Heart right ventricle (tissue), 16 donors: ENCODE results near the gene LMF2. TPM values are rescaled to one million over a fixed set of nuclear protein-coding genes. Genes with fewer than 3 reads are reported as not detected.

Experiments used
- ATAC-seq, 8 donors: fragments of 200-7000 bp; cut with Tn5 transposase; one replicate each; pipeline ENCODE4 v1.9.1; 2020; ENCODE audit warnings: mild to moderate bottlenecking in 8 of 8, moderate library complexity in 8 of 8, moderate number of reproducible peaks in 1 of 8
- DNase-seq, 2 donors: peaks; one replicate each; pipeline ENCODE4 v3.0.0-alpha.2; 2020
- H3K27ac ChIP-seq, 10 donors: fragments of 200-600 bp; sonication (generic) in 2 of 10; one replicate each; pipeline versions ENCODE4 v1.5.0 to v1.8.0; 2020 to 2022; ENCODE audit warnings: mild to moderate bottlenecking in 3 of 10
- H3K27me3 ChIP-seq, 7 donors: fragments of 200-600 bp; one replicate each; pipeline ENCODE4 v1.8.0; 2021 to 2022; ENCODE audit warnings: mild to moderate bottlenecking in 2 of 7
- H3K36me3 ChIP-seq, 9 donors: fragments of 200-600 bp; sonication (generic) in 1 of 9; one replicate each; pipeline versions ENCODE4 v1.5.0 to v1.8.0; 2020 to 2022; ENCODE audit warnings: mild to moderate bottlenecking in 2 of 9
- H3K4me1 ChIP-seq, 9 donors: fragments of 200-600 bp; sonication (generic) in 1 of 9; one replicate each; pipeline versions ENCODE4 v1.5.0 to v1.8.0; 2020 to 2022; ENCODE audit warnings: mild to moderate bottlenecking in 4 of 9
- H3K4me3 ChIP-seq, 10 donors: fragments of 200-600 bp; sonication (generic) in 2 of 10; one replicate each; pipeline versions ENCODE4 v1.5.0 to v1.8.0; 2020 to 2022; ENCODE audit warnings: mild to moderate bottlenecking in 7 of 10, moderate library complexity in 2 of 10
- H3K9me3 ChIP-seq, 11 donors: fragments of 200-600 bp in 10 of 11; sonication (generic) in 2 of 11; one replicate each; pipeline versions ENCODE4 v1.5.0 to v1.8.0; 2013 to 2022; ENCODE audit warnings: mild to moderate bottlenecking in 2 of 11, control low read depth in 1 of 11, moderate library complexity in 1 of 11
- WGBS, 2 donors: extraction: QIAGEN DNeasy Blood & Tissue Kit; methylation state at CpG; one replicate each; pipeline ENCODE4 v1.1.7; 2013; ENCODE audit warnings: inconsistent platforms in 1 of 2; 5-methylcytosine and 5-hydroxymethylcytosine counted together
- intact Hi-C, 10 donors: fragments of 100-400 bp; cut with DNase I; formaldehyde crosslinking; loops; one replicate each; pipeline versions ENCODE4 v1.11.1 to v1.14.2; 2022
- polyA plus RNA-seq, 2 donors: library from polyadenylated mRNA; stranded (reverse); fragments of 200-250 nt; gene quantifications; one replicate each; pipeline ENCODE4 v1.2.3, GENCODE V29; 2013
- total RNA-seq, 10 donors: library from RNA; stranded (reverse); fragmentation: NEBNext Ultra II Directional in 3 of 10; extraction: Animal tissue kit (Norgen Biotek cat#: 25700) in 3 of 10; gene quantifications; one replicate each; pipeline versions ENCODE4 v1.2.1 to v1.2.4, GENCODE V29; 2021 to 2023
- TF ChIP-seq, protein P1 (sequence below), 9 donors: fragments of 200-600 bp; sonication (generic) in 2 of 9; IDR thresholded peaks; one replicate each; pipeline versions ENCODE4 v1.5.0 to v1.8.0; 2021 to 2022; ENCODE audit warnings: antibody characterized with exemption in 9 of 9, mild to moderate bottlenecking in 5 of 9, moderate library complexity in 1 of 9
- donor health status: Arrhythmogenic right ventricular cardiomyopathy.
- donor health status: ischemic (EF 13 %, LVEDD 7.1; RV severe dilation, severe dysfunction).
- donor health status: healthy with polysubstance abuse.
- donor health status: DM: no; HTN: yes; CAD: no.
- donor health status: DM: no; HTN: no; CAD: no.
- donor health status: ischemic (EF 25% LVEDD 6.9; RV normal size, moderate dysfunction).
- donor health status: ischemic (EF 25% LVEDD 5.7; RV mildly dilated, moderate dysfunction).
- donor health status: healthy.
- donor health status: DM: yes; HTN: yes; CAD: no.
- donor health status: Ischemic cardiomyopathy.
- donor health status: ischemic (EF 35%, LVEDD 5.7; RV mildly dilated, moderate dysfunction).
- donor health status: nonischemic (EF 11% LVEDD 7.7; RV severe dilation, severe dysfunction).
- donor health status: DM: yes; HTN: yes; CAD: no.
- donor health status: PGD.
- donor health status: ischemic (EF 29% LVEDD 5.4; RV normal size, mild dysfunction).
- donor health status: nonischemic (EF 23%, LVEDD 6.1; RV moderate dilation, normal function).

LMF2 gene
- total and polyA plus RNA-seq, 12 donors = 18.8 to 42.5 (median 25.4) TPM

DNA sequence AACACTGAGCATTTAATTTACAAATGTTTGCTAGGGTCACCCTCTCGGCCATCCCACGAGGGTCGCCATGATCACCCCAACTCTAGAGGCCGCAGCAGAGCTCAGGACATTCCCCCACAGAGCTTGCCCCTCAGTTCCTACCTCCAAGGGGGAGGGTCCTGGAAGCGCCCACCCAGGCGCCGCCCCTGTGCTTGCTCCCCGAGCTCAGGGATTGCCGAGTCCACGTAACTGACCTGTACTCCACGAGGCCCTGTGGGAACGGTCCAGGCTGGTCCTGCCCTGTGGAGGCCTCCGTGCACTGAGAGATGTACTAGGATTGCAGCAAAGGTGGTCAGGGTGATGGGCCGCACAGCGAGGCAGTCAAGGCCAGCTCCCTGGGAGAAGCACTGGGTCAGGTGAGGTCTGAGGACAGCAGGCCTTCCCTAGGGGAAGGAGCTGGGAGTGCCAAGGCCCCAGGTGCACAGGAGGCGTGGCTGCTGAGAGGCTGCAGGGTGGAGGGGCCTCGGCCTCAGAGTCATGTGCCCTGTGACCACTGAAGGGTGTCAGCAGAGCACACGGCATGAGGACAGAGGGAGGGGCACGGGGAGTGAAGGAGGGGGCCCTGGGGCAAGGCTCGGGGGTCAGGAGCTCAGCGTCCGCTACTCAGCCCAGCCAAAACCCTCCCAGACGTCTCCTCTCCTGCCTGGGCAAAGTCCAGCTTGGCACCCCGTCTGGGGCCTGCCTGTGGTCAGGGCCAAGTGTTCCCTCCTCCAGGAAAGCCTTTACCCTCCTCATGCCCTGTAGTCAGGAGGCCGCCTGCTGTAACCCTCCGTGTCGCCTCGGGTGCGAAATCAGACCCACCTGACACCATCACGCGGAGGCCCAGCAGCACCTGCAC lies 23.3 kb downstream of the LMF2 start:
- Histone ChIP-seq H3K27me3 (peaks cover 23 to 78% (median 65%) of the 10 kb centered on the region in 7 donors), H3K4me3 (no peak overlapping the region), H3K4me1 (peaks cover 0 to 16% (median 11%) of the 10 kb centered on the region in 9 donors), H3K9me3 (no peaks in the 10 kb centered on the region), H3K36me3 (no peaks in the 10 kb centered on the region), H3K27ac (no peak overlapping the region)
- ATAC-seq (no peak), DNase-seq (no peak)
- TF ChIP-seq, protein P1, sequence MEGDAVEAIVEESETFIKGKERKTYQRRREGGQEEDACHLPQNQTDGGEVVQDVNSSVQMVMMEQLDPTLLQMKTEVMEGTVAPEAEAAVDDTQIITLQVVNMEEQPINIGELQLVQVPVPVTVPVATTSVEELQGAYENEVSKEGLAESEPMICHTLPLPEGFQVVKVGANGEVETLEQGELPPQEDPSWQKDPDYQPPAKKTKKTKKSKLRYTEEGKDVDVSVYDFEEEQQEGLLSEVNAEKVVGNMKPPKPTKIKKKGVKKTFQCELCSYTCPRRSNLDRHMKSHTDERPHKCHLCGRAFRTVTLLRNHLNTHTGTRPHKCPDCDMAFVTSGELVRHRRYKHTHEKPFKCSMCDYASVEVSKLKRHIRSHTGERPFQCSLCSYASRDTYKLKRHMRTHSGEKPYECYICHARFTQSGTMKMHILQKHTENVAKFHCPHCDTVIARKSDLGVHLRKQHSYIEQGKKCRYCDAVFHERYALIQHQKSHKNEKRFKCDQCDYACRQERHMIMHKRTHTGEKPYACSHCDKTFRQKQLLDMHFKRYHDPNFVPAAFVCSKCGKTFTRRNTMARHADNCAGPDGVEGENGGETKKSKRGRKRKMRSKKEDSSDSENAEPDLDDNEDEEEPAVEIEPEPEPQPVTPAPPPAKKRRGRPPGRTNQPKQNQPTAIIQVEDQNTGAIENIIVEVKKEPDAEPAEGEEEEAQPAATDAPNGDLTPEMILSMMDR (IDR thresholded peaks at IDR 0.05) = no peak
- intact Hi-C loops = no loop called here
- 84 to 86% methylated on average over 31 of the region's 31 CpGs for WGBS, 2 donors

- Histone ChIP-seq H3K9me3 (no peaks in the 10 kb centered on the region), H3K27me3 (peaks cover 23 to 80% (median 70%) of the 10 kb centered on the region in 7 donors), H3K36me3 (no peaks in the 10 kb centered on the region), H3K4me1 (peaks cover 0 to 16% (median 11%) of the 10 kb centered on the region in 9 donors), H3K4me3 (no peak overlapping the region), H3K27ac (no peak overlapping the region)
- DNase-seq (no peak), ATAC-seq (no peak)
- TF ChIP-seq, protein P1 (IDR thresholded peaks at IDR 0.05) = no peak
- intact Hi-C loops = no loop called here
- 88 to 92% methylated on average over 8 of the region's 8 CpGs for WGBS, 2 donors
These were observed 23.9 kb downstream of the LMF2 start for GRCh38 chr22:50483556-50483955.

GRCh38 chr22:50483106-50483505 lies 24.4 kb downstream of the LMF2 start:
- H3K4me3 ChIP-seq = no peak overlapping the region
- DNase-seq (no peak), ATAC-seq (no peak)
- intact Hi-C loops = no loop called here
- no peaks in the 10 kb centered on the region for H3K36me3 ChIP-seq
- TF ChIP-seq, protein P1 (IDR thresholded peaks at IDR 0.05) = no peak
- H3K27ac ChIP-seq = no peak overlapping the region
- H3K9me3 ChIP-seq = no peaks in the 10 kb centered on the region
- WGBS, 2 donors = 85 to 89% methylated on average over 10 of the region's 10 CpGs
- H3K4me1 ChIP-seq = peaks cover 0 to 16% (median 11%) of the 10 kb centered on the region in 9 donors
- peaks cover 23 to 80% (median 67%) of the 10 kb centered on the region in 7 donors for H3K27me3 ChIP-seq

- 63 to 65% methylated on average over 35 of the region's 35 CpGs for WGBS, 2 donors
- peaks cover 0 to 16% (median 11%) of the 10 kb centered on the region in 9 donors for H3K4me1 ChIP-seq
- no peak overlapping the region for H3K27ac ChIP-seq
- H3K27me3 ChIP-seq = peaks cover 23 to 77% (median 62%) of the 10 kb centered on the region in 7 donors
- ATAC-seq (no peak), DNase-seq (no peak)
- TF ChIP-seq, protein P1 (IDR thresholded peaks at IDR 0.05) = no peak
- intact Hi-C loops = no loop called here
- peak overlapping the region in 6 of 10 donors; percentile 34 to 60 (median 47) for H3K4me3 ChIP-seq
- H3K9me3 ChIP-seq = no peaks in the 10 kb centered on the region
- H3K36me3 ChIP-seq = no peaks in the 10 kb centered on the region
These were observed 25.1 kb downstream of the LMF2 start for GRCh38 chr22:50482107-50483074.
